ENCODE results near the gene JCHAIN. TPM values are rescaled to one million over a fixed set of nuclear protein-coding genes. Genes with fewer than 3 reads are reported as not detected.

Gene JCHAIN
- total and polyA plus RNA-seq, 2 of the 13 experiments (the other 11 are each of a cell fraction or from before 2014, with no cell fraction given), result not detected

- TF ChIP-seq NFAT5 (CRISPR knock-in tag; IDR thresholded peaks at IDR 0.05), result no peak
- TF ChIP-seq ATF7 (IDR thresholded peaks at IDR 0.05), result no peak
- no peak for TF ChIP-seq ATF7 (CRISPR knock-in tag; IDR thresholded peaks at IDR 0.05)
- TF ChIP-seq PAF1 (CRISPR knock-in tag; IDR thresholded peaks at IDR 0.05), result no peak
- TF ChIP-seq SIX4 (CRISPR knock-in tag; IDR thresholded peaks at IDR 0.05), result no peak; the same call in 1 of the 2 replicates
- TF ChIP-seq TGIF2 (CRISPR knock-in tag; IDR thresholded peaks at IDR 0.05), result no peak
- no peak for TF ChIP-seq ZNF484 (CRISPR knock-in tag; IDR thresholded peaks at IDR 0.05; ENCODE audit: borderline replicate concordance, low read depth)
- TF ChIP-seq ZNF782 (CRISPR knock-in tag; IDR thresholded peaks at IDR 0.05; ENCODE audit: borderline replicate concordance), result no peak
- no peak for TF ChIP-seq TCF7L2 (IDR thresholded peaks at IDR 0.05; ENCODE audit: low read depth, low read length)
- TF ChIP-seq ZNF558 (CRISPR knock-in tag; IDR thresholded peaks at IDR 0.05; ENCODE audit: borderline replicate concordance), result no peak
- TF ChIP-seq FOSL1 (CRISPR knock-in tag; IDR thresholded peaks at IDR 0.05; ENCODE audit: borderline replicate concordance), result no peak
- no peak for TF ChIP-seq ZNF335 (CRISPR knock-in tag; IDR thresholded peaks at IDR 0.05)
- TF ChIP-seq ZNF407 (CRISPR knock-in tag; IDR thresholded peaks at IDR 0.05; ENCODE audit: not compliant biosample characterization), result no peak
- no peak for TF ChIP-seq MATR3 (CRISPR knock-in tag; IDR thresholded peaks at IDR 0.05)
- TF ChIP-seq GRHL1 (CRISPR knock-in tag; conservative IDR thresholded peaks at IDR 0.05), result no peak
Observed at GRCh38 chr4:70704215-70704930, 38.1 kb upstream of the JCHAIN start (continued).
